B cell (primary cell): Measurements from ENCODE around the gene WNK1.

Experiments used
- EZH2 ChIP-seq: IDR thresholded peaks from 2 replicates; pipeline ENCODE4 v1.6.1; 2012; ENCODE audit warnings: borderline replicate concordance, low read depth, mild to moderate bottlenecking, moderate library complexity, low read length; ENCODE audit not compliant: insufficient read depth, poor library complexity, severe bottlenecking
- TF ChIP-seq, protein P1 (sequence below): fragments of 200-600 bp; IDR thresholded peaks from one replicate; pipeline ENCODE4 v1.8.0; 2022; ENCODE audit warnings: antibody characterized with exemption, mild to moderate bottlenecking

DNA sequence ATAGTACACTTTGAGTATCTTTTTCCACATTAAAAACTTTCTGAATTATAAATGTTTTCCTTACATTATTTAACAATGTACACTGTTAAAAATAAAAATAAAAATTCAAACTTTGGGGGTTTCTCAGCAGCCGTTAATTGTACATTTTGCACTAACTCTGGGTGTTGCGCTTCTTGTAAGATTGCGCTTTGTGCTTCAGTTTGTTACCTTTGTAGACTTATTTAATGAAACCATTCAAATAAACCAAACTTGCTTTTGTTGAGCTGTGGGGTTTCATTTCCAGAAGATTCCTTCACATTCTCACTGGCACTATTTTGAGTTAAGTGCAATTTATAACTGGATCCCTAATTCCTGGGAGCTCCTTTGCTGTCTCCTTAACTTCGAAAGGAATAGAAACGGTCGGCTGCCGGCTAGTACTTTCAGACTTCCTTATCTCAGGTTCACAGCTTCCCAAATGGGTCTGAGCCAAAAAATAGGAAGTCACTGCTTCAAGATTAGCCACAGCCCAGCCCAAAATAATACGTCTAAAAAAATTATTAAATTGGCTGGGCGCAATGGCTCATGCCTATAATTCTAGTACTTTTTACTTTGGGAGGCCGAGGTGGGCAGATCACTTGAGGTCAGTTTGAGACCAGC, 158.9 kb downstream of the WNK1 start:
- TF ChIP-seq, protein P1, sequence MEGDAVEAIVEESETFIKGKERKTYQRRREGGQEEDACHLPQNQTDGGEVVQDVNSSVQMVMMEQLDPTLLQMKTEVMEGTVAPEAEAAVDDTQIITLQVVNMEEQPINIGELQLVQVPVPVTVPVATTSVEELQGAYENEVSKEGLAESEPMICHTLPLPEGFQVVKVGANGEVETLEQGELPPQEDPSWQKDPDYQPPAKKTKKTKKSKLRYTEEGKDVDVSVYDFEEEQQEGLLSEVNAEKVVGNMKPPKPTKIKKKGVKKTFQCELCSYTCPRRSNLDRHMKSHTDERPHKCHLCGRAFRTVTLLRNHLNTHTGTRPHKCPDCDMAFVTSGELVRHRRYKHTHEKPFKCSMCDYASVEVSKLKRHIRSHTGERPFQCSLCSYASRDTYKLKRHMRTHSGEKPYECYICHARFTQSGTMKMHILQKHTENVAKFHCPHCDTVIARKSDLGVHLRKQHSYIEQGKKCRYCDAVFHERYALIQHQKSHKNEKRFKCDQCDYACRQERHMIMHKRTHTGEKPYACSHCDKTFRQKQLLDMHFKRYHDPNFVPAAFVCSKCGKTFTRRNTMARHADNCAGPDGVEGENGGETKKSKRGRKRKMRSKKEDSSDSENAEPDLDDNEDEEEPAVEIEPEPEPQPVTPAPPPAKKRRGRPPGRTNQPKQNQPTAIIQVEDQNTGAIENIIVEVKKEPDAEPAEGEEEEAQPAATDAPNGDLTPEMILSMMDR = no peak
- no peak for TF ChIP-seq EZH2
